Measurements from ENCODE around the gene TMPRSS5. TPM values are rescaled to one million over a fixed set of nuclear protein-coding genes. Genes with fewer than 3 reads are reported as not detected.

Gene TMPRSS5
- total and polyA plus RNA-seq, 2 of the 8 experiments (the other 6 are each of a cell fraction or from before 2014, with no cell fraction given): 0.54 to 0.78 TPM

DNA sequence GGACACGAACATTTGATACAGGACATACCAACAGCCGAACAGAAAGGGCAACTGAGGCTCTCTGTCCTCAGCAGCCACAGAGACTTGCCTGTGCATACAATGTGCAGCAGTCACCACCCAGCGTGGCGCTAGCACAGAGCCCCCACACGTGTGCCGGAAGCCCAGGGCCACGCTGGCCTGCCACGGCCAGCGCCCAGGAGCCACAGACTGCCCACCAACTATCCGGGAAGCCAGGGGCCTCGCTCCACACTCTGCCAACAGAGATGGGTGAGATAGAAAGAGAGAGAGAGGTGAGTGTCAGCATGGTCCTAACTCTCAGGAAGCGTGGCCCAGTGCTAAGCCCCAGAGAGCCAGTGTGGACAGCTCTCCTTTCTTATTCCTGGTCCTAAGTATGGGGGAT, 11.7 kb downstream of the TMPRSS5 start:
- DNase-seq (ENCODE audit: low read depth in 1 of 2, low spot score in 2 of 2) (no peak), FAIRE-seq (no peak)
- no peak overlapping the region for H3K18ac ChIP-seq (ENCODE audit: extremely low read depth, low read length)
- no peaks in the 10 kb centered on the region for H3K79me1 ChIP-seq (ENCODE audit: low read depth, low read length)
- no peak overlapping the region for H3K14ac ChIP-seq (ENCODE audit: insufficient read length)
- H3K27me3 ChIP-seq (replicated peaks in 1 of 4; ENCODE audit: control insufficient read depth in 3 of 4, extremely low read depth in 1 of 4, insufficient read depth in 3 of 4, low read length in 3 of 4): no peaks in the 10 kb centered on the region
- no peaks in the 10 kb centered on the region; the same call in 1 of the 2 replicates for H3K23me2 ChIP-seq (ENCODE audit: low read depth, low read length)
- no peaks in the 10 kb centered on the region for H3K9me3 ChIP-seq (ENCODE audit: insufficient read depth in 2 of 2, low read depth in 1 of 2, low read length in 1 of 2)
- WGBS, 2 experiments (ENCODE audit: extremely low coverage in 1 of 2, insufficient coverage in 1 of 2, insufficient read length in 1 of 2, insufficient replicate concordance in 2 of 2, low coverage in 1 of 2, low lambda C conversion rate in 2 of 2, missing lambda C conversion rate in 1 of 2): 95% methylated on average over 9 of the region's 12 CpGs; no CpG with 5 or more reads in 1 of the 2 experiments
- ChIA-PET CTCF (ENCODE audit: partially characterized antibody) (interaction anchor here (1.0 kb wide), 1 partner anchor 155 kb away, joined by 5 read pairs; no protein-coding TSS in a partner anchor), POLR2A (ENCODE audit: partially characterized antibody) (no interaction called here)
- H3K23ac ChIP-seq (ENCODE audit: insufficient read length): no peak overlapping the region
- H2BK12ac ChIP-seq (ENCODE audit: low read depth, low read length): no peak overlapping the region
- H3K9ac ChIP-seq (replicated peaks in 1 of 4; ENCODE audit: extremely low read depth in 1 of 4, low read depth in 3 of 4, low read length in 3 of 4): no peak overlapping the region
- no peak overlapping the region for H4K91ac ChIP-seq (replicated peaks; ENCODE audit: insufficient read length, low read length)
- H4K20me1 ChIP-seq (replicated peaks in 1 of 2; ENCODE audit: control insufficient read depth in 1 of 2, insufficient read depth in 2 of 2, low read length in 2 of 2): no peaks in the 10 kb centered on the region
- no peak overlapping the region for H2BK120ac ChIP-seq (replicated peaks; ENCODE audit: low read depth, low read length)
- H4K8ac ChIP-seq (ENCODE audit: extremely low read depth, insufficient read depth, low read length): no peak overlapping the region
- no peak overlapping the region for H3K56ac ChIP-seq (replicated peaks; ENCODE audit: insufficient read length, low read depth, low read length)
- H2BK15ac ChIP-seq (ENCODE audit: low read length): no peak overlapping the region
- no peak overlapping the region for H2AFZ ChIP-seq (ENCODE audit: low read length)
- no peaks in the 10 kb centered on the region for H3K79me2 ChIP-seq (ENCODE audit: control insufficient read depth in 1 of 2, insufficient read depth in 2 of 2, low read length in 2 of 2)
- H2BK20ac ChIP-seq (ENCODE audit: low read length): no peak overlapping the region
- H2BK5ac ChIP-seq (ENCODE audit: low read depth, low read length): no peak overlapping the region
- H4K5ac ChIP-seq (ENCODE audit: insufficient read length, low read depth, low read length): no peak overlapping the region
- H2AK5ac ChIP-seq (ENCODE audit: low read depth, low read length): no peak overlapping the region
- H3K27ac ChIP-seq (ENCODE audit: low read depth, low read length): no peak overlapping the region
- H3K4ac ChIP-seq (replicated peaks; ENCODE audit: insufficient read length, low read depth, low read length): no peak overlapping the region
- no peaks in the 10 kb centered on the region for H3K36me3 ChIP-seq (ENCODE audit: control insufficient read depth in 2 of 4, insufficient read depth in 4 of 4, low read length in 3 of 4)
- H3K4me1 ChIP-seq (replicated peaks in 1 of 4; ENCODE audit: control insufficient read depth in 3 of 4, insufficient read depth in 4 of 4, low read length in 3 of 4): no peaks in the 10 kb centered on the region; a peak in 1 of 7 replicates
- H3K4me2 ChIP-seq (ENCODE audit: insufficient read depth in 1 of 2, low read depth in 2 of 2, low read length in 2 of 2): no peak overlapping the region
- no peak overlapping the region for H3K4me3 ChIP-seq (ENCODE audit: extremely low read depth in 1 of 4, insufficient read depth in 2 of 4, low read depth in 3 of 4, low read length in 4 of 4)
- TF ChIP-seq EZH2 (IDR thresholded peaks at IDR 0.05; ENCODE audit: low read depth, low read length, severe bottlenecking) (no peak), RFX5 (IDR thresholded peaks at IDR 0.05; ENCODE audit: borderline replicate concordance, low read depth, low read length) (no peak), KDM1A (IDR thresholded peaks at IDR 0.05; ENCODE audit: borderline replicate concordance, low read length) (no peak), TBP (IDR thresholded peaks at IDR 0.05; ENCODE audit: low read depth, low read length) (no peak), HDAC2 (IDR thresholded peaks at IDR 0.05; ENCODE audit: borderline replicate concordance in 1 of 2, low read depth in 2 of 2, low read length in 2 of 2) (no peak), NANOG (IDR thresholded peaks at IDR 0.05; ENCODE audit: insufficient read depth, low read depth, low read length, poor library complexity, severe bottlenecking) (no peak), BCL11A (IDR thresholded peaks at IDR 0.05; ENCODE audit: low read depth in 2 of 2, low read length in 2 of 2) (no peak), RNF2 (IDR thresholded peaks at IDR 0.05; ENCODE audit: borderline replicate concordance, low read depth, low read length, missing control alignments, poor library complexity, severe bottlenecking) (no peak), HDAC6 (IDR thresholded peaks at IDR 0.05; ENCODE audit: low read depth, low read length) (no peak)
- TF ChIP-seq, protein P1, sequence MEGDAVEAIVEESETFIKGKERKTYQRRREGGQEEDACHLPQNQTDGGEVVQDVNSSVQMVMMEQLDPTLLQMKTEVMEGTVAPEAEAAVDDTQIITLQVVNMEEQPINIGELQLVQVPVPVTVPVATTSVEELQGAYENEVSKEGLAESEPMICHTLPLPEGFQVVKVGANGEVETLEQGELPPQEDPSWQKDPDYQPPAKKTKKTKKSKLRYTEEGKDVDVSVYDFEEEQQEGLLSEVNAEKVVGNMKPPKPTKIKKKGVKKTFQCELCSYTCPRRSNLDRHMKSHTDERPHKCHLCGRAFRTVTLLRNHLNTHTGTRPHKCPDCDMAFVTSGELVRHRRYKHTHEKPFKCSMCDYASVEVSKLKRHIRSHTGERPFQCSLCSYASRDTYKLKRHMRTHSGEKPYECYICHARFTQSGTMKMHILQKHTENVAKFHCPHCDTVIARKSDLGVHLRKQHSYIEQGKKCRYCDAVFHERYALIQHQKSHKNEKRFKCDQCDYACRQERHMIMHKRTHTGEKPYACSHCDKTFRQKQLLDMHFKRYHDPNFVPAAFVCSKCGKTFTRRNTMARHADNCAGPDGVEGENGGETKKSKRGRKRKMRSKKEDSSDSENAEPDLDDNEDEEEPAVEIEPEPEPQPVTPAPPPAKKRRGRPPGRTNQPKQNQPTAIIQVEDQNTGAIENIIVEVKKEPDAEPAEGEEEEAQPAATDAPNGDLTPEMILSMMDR (IDR thresholded peaks at IDR 0.05; ENCODE audit: control extremely low read depth in 1 of 3, insufficient read depth in 1 of 3, low read depth in 1 of 3, low read length in 3 of 3): no peak
